Measurements from ENCODE around the gene HNRNPR.

The HNRNPR gene

DNA sequence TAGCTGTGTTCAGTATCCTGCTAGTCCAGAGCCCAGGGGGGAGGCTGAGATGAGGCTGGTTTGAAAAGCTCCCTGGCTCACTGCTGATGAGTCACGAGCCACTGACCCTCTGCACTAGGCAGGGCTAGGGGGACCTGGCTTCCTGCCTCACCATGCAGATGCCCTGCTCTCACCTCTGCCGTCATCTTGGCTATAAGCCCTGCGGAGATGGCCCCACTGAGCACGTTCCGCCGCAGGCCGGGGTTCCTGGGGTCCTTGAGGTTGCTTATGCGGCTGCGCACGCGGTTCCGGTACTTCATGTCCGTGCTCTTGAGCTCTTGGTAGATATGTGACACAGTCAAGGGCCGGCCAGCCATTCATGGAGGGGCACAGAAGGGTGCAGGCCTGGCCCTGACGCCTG, 49.6 kb upstream of the HNRNPR start:
- ChIA-PET CTCF (interaction anchor here (3.4 kb wide), 1 partner anchor 10 kb away, joined by 17 read pairs; no protein-coding TSS in a partner anchor), POLR2A (interaction anchor here (2.2 kb wide), 1 partner anchor 10 kb away, joined by 6 read pairs; no protein-coding TSS in a partner anchor)
- no peaks in the 10 kb centered on the region for H3K4me1 ChIP-seq (ENCODE audit: control insufficient read depth, insufficient read depth, low read length)

More for the DNA sequence above, 49.6 kb upstream of the HNRNPR start:
- Histone ChIP-seq H3K27ac (ENCODE audit: extremely low read depth, low read depth, low read length) (no peak overlapping the region), H3K4me3 (ENCODE audit: low read depth, low read length) (no peak overlapping the region), H3K36me3 (ENCODE audit: control insufficient read depth in 2 of 2, insufficient read depth in 1 of 2, low read length in 2 of 2) (no peaks in the 10 kb centered on the region), H3K9me3 (ENCODE audit: control insufficient read depth, insufficient read depth, low read depth, low read length) (no peaks in the 10 kb centered on the region)
- TF ChIP-seq REST (tag by site-specific recombination; IDR thresholded peaks at IDR 0.05) (no peak), ZNF621 (tag by site-specific recombination; IDR thresholded peaks at IDR 0.05) (no peak), ZNF292 (tag by site-specific recombination; IDR thresholded peaks at IDR 0.05; ENCODE audit: borderline replicate concordance, low read depth) (no peak), GFI1B (tag by site-specific recombination; IDR thresholded peaks at IDR 0.05) (no peak), ZNF223 (tag by site-specific recombination; IDR thresholded peaks at IDR 0.05) (no peak), ELK4 (IDR thresholded peaks at IDR 0.05; ENCODE audit: borderline replicate concordance, low read depth, low read length) (no peak), ZNF23 (tag by site-specific recombination; IDR thresholded peaks at IDR 0.05; ENCODE audit: borderline replicate concordance) (no peak), ZIC2 (tag by site-specific recombination; IDR thresholded peaks at IDR 0.05) (no peak), PRDM2 (tag by site-specific recombination; IDR thresholded peaks at IDR 0.05; ENCODE audit: borderline replicate concordance) (no peak), ZNF785 (tag by site-specific recombination; IDR thresholded peaks at IDR 0.05) (no peak), ZNF184 (tag by site-specific recombination; IDR thresholded peaks at IDR 0.05) (no peak), OVOL3 (tag by site-specific recombination; IDR thresholded peaks at IDR 0.05) (no peak), ZNF514 (tag by site-specific recombination; IDR thresholded peaks at IDR 0.05) (no peak), ZNF544 (tag by site-specific recombination; IDR thresholded peaks at IDR 0.05) (no peak), ZNF677 (tag by site-specific recombination; IDR thresholded peaks at IDR 0.05) (no peak)
- TF ChIP-seq, protein P1, sequence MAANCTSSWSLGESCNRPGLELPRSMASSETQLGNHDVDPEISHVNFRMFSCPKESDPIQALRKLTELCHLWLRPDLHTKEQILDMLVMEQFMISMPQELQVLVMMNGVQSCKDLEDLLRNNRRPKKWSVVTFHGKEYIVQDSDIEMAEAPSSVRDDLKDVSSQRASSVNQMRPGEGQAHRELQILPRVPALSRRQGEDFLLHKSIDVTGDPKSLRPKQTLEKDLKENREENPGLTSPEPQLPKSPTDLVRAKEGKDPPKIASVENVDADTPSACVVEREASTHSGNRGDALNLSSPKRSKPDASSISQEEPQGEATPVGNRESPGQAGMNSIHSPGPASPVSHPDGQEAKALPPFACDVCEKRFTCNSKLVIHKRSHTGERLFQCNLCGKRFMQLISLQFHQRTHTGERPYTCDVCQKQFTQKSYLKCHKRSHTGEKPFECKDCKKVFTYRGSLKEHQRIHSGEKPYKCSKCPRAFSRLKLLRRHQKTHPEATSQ (tag by site-specific recombination; IDR thresholded peaks at IDR 0.05) = no peak
- TF ChIP-seq, protein P2, sequence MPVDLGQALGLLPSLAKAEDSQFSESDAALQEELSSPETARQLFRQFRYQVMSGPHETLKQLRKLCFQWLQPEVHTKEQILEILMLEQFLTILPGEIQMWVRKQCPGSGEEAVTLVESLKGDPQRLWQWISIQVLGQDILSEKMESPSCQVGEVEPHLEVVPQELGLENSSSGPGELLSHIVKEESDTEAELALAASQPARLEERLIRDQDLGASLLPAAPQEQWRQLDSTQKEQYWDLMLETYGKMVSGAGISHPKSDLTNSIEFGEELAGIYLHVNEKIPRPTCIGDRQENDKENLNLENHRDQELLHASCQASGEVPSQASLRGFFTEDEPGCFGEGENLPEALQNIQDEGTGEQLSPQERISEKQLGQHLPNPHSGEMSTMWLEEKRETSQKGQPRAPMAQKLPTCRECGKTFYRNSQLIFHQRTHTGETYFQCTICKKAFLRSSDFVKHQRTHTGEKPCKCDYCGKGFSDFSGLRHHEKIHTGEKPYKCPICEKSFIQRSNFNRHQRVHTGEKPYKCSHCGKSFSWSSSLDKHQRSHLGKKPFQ (tag by site-specific recombination; IDR thresholded peaks at IDR 0.05) = no peak
